SU-DHL-6 (cell line): ENCODE data around the gene ADGRD1.

Source experiments
- H2AFZ ChIP-seq: fragments of 200-600 bp; sonication (generic); 2 replicates; pipeline ENCODE4 v1.6.1; 2014; ENCODE audit warnings: low read depth, mild to moderate bottlenecking, moderate library complexity, mixed read lengths, antibody characterized with exemption, low read length; ENCODE audit not compliant: severe bottlenecking
- H3F3A ChIP-seq: fragments of 200-600 bp; shearing (Covaris generic); 2 replicates; pipeline ENCODE4 v1.6.0; 2016; ENCODE audit warnings: antibody characterized with exemption, mild to moderate bottlenecking; ENCODE audit not compliant: insufficient read depth
- H3K27ac ChIP-seq: fragments of 200-600 bp; sonication (generic); 2 replicates; pipeline ENCODE4 v1.5.1; 2016; ENCODE audit warnings: low read depth, mild to moderate bottlenecking, low read length, moderate library complexity, mixed read lengths
- H3K27me3 ChIP-seq: fragments of 200-600 bp; sonication (generic), shearing (Covaris generic); 2 replicates; pipeline ENCODE4 v1.6.0; 2014; ENCODE audit warnings: mild to moderate bottlenecking, low read length
- H3K36me3 ChIP-seq: fragments of 200-600 bp; sonication (generic); 2 replicates; pipeline ENCODE4 v1.6.1; 2014; ENCODE audit warnings: mild to moderate bottlenecking, low read length, mixed read lengths
- H3K4me2 ChIP-seq: fragments of 300-600, 200-600 bp; shearing (Covaris generic), sonication (generic); 2 replicates; pipeline ENCODE4 v1.6.0; 2014; ENCODE audit warnings: low read length, low read depth, mild to moderate bottlenecking; ENCODE audit not compliant: poor library complexity, severe bottlenecking
- H3K4me3 ChIP-seq: fragments of 200-600 bp; sonication (generic); 2 replicates; pipeline ENCODE4 v1.5.1; 2014; ENCODE audit warnings: antibody characterized with exemption, low read length, mild to moderate bottlenecking, mixed read lengths; ENCODE audit not compliant: insufficient read depth, poor library complexity, severe bottlenecking
- H3K79me2 ChIP-seq: fragments of 200-600 bp; sonication (generic); 2 replicates; pipeline ENCODE4 v1.6.1; 2014; ENCODE audit warnings: mild to moderate bottlenecking, low read length, moderate library complexity; ENCODE audit not compliant: insufficient read depth
- H3K9ac ChIP-seq: fragments of 200-600 bp; sonication (generic); 2 replicates; pipeline ENCODE4 v1.7.0; 2014; ENCODE audit warnings: mild to moderate bottlenecking, low read length
- H3K9me2 ChIP-seq: fragments of 200-600 bp; sonication (generic); replicated peaks from 2 replicates; pipeline ENCODE4 v1.6.1; 2014; ENCODE audit warnings: low read length; ENCODE audit not compliant: insufficient read depth
- H3K9me3 ChIP-seq: fragments of 200-600 bp; sonication (generic); 2 replicates; pipeline ENCODE4 v1.6.1; 2014; ENCODE audit warnings: low read length, mixed read lengths; ENCODE audit not compliant: insufficient read depth
- H4K20me1 ChIP-seq: fragments of 200-600 bp; sonication (generic); 2 replicates; pipeline ENCODE4 v1.6.1; 2014; ENCODE audit warnings: low read depth, mild to moderate bottlenecking, antibody characterized with exemption, low read length, moderate library complexity, mixed read lengths
- CTCF ChIP-seq: fragments of 200-600 bp; sonication (generic); IDR thresholded peaks from one replicate; pipeline ENCODE4 v1.5.1; 2017; ENCODE audit warnings: antibody characterized with exemption, mild to moderate bottlenecking, low read length, moderate library complexity; ENCODE audit not compliant: insufficient read depth, poor library complexity, severe bottlenecking
- EZH2phosphoT487 ChIP-seq: fragments of 200-600 bp; sonication (generic), shearing (Covaris generic); conservative IDR thresholded peaks from 2 replicates; pipeline ENCODE4 v1.6.1; 2018; ENCODE audit warnings: mild to moderate bottlenecking, antibody characterized with exemption, low read length, moderate library complexity, mixed read lengths

Gene ADGRD1

GRCh38 chr12:131075611-131076010, 121.9 kb downstream of the ADGRD1 start:
- TF ChIP-seq EZH2phosphoT487: no peak
- no peak for TF ChIP-seq CTCF
- no peak overlapping the region for H3K4me2 ChIP-seq
- no peaks in the 10 kb centered on the region for H3K9me2 ChIP-seq
- H4K20me1 ChIP-seq: no peaks in the 10 kb centered on the region
- no peaks in the 10 kb centered on the region for H3K79me2 ChIP-seq
- no peaks in the 10 kb centered on the region for H3K9me3 ChIP-seq
- no peaks in the 10 kb centered on the region for H3K27me3 ChIP-seq
- H3K36me3 ChIP-seq: no peaks in the 10 kb centered on the region
- H3K27ac ChIP-seq: no peak overlapping the region
- H3K9ac ChIP-seq: no peak overlapping the region
- no peak overlapping the region for H2AFZ ChIP-seq
- H3F3A ChIP-seq: no peaks in the 10 kb centered on the region
- no peak overlapping the region for H3K4me3 ChIP-seq

DNA sequence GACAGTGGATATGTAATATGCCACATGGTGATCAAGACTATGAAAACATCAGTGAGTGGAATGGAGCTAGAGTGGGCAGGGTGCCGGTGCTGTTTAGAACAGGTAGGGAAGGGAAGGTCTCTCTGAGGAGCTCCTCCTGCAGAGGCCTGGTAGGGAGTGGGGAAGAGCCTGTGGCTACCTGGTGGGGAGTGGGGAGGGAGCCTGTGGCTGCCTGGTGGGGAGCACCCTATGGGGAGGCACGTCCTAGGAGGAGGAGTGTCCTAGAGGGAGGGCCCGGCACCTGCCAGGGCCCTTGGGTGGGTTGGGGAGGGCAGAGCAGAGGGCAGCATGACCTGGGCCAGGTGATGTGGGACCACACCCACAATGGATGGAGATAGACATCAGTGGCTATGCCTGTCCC, 122.6 kb downstream of the ADGRD1 start:
- no peaks in the 10 kb centered on the region for H3K79me2 ChIP-seq
- H2AFZ ChIP-seq: no peak overlapping the region
- TF ChIP-seq EZH2phosphoT487 (no peak), CTCF (no peak)
- H4K20me1 ChIP-seq: no peaks in the 10 kb centered on the region
- H3K4me2 ChIP-seq: no peak overlapping the region
- H3K9ac ChIP-seq: no peak overlapping the region
- no peaks in the 10 kb centered on the region for H3F3A ChIP-seq
- H3K27me3 ChIP-seq: no peaks in the 10 kb centered on the region
- H3K27ac ChIP-seq: no peak overlapping the region
- no peaks in the 10 kb centered on the region for H3K9me2 ChIP-seq
- H3K9me3 ChIP-seq: no peaks in the 10 kb centered on the region
- H3K4me3 ChIP-seq: no peak overlapping the region
- H3K36me3 ChIP-seq: no peaks in the 10 kb centered on the region

GRCh38 chr12:131076791-131077747, 123.4 kb downstream of the ADGRD1 start:
- Histone ChIP-seq H3K36me3 (no peaks in the 10 kb centered on the region), H3K27me3 (no peaks in the 10 kb centered on the region), H3K4me3 (no peak overlapping the region), H3K9me3 (no peaks in the 10 kb centered on the region), H3F3A (no peaks in the 10 kb centered on the region), H2AFZ (no peak overlapping the region), H3K27ac (no peak overlapping the region), H3K4me2 (no peak overlapping the region), H3K9me2 (no peaks in the 10 kb centered on the region), H3K9ac (no peak overlapping the region), H3K79me2 (no peaks in the 10 kb centered on the region), H4K20me1 (no peaks in the 10 kb centered on the region)
- TF ChIP-seq CTCF (no peak), EZH2phosphoT487 (no peak)
